ENCODE measurements around the gene TNFSF10. TPM values are rescaled to one million over a fixed set of nuclear protein-coding genes. Genes with fewer than 3 reads are reported as not detected.

Gene TNFSF10
- total and polyA plus RNA-seq, 2 of the 8 experiments (the other 6 are each of a cell fraction or from before 2014, with no cell fraction given), result 0.06 TPM; not detected in 1

GRCh38 chr3:172542999-172543398, 19.8 kb upstream of the TNFSF10 start:
- Histone ChIP-seq H2BK20ac (ENCODE audit: low read length) (no peak overlapping the region), H3K23ac (ENCODE audit: insufficient read length) (no peak overlapping the region), H2AFZ (ENCODE audit: low read length) (no peak overlapping the region), H3K9me3 (ENCODE audit: insufficient read depth in 2 of 2, low read depth in 1 of 2, low read length in 1 of 2) (no peaks in the 10 kb centered on the region), H3K4me3 (ENCODE audit: extremely low read depth in 1 of 4, insufficient read depth in 2 of 4, low read depth in 3 of 4, low read length in 4 of 4) (no peak overlapping the region), H3K4me2 (ENCODE audit: insufficient read depth in 1 of 2, low read depth in 2 of 2, low read length in 2 of 2) (no peak overlapping the region), H3K4ac (replicated peaks; ENCODE audit: insufficient read length, low read depth, low read length) (no peak overlapping the region), H3K4me1 (replicated peaks in 1 of 4; ENCODE audit: control insufficient read depth in 3 of 4, insufficient read depth in 4 of 4, low read length in 3 of 4) (no peaks in the 10 kb centered on the region), H3K14ac (ENCODE audit: insufficient read length) (no peak overlapping the region), H3K27me3 (replicated peaks in 1 of 4; ENCODE audit: control insufficient read depth in 3 of 4, extremely low read depth in 1 of 4, insufficient read depth in 3 of 4, low read length in 3 of 4) (no peaks in the 10 kb centered on the region), H4K91ac (replicated peaks; ENCODE audit: insufficient read length, low read length) (no peak overlapping the region), H3K18ac (ENCODE audit: extremely low read depth, low read length) (no peak overlapping the region), H4K8ac (ENCODE audit: extremely low read depth, insufficient read depth, low read length) (no peak overlapping the region), H3K79me1 (ENCODE audit: low read depth, low read length) (no peaks in the 10 kb centered on the region), H2BK5ac (ENCODE audit: low read depth, low read length) (no peak overlapping the region), H3K9ac (replicated peaks in 1 of 4; ENCODE audit: extremely low read depth in 1 of 4, low read depth in 3 of 4, low read length in 3 of 4) (no peak overlapping the region), H2BK15ac (ENCODE audit: low read length) (no peak overlapping the region), H3K56ac (replicated peaks; ENCODE audit: insufficient read length, low read depth, low read length) (no peak overlapping the region), H3K79me2 (ENCODE audit: control insufficient read depth in 1 of 2, insufficient read depth in 2 of 2, low read length in 2 of 2) (no peaks in the 10 kb centered on the region), H2AK5ac (ENCODE audit: low read depth, low read length) (no peak overlapping the region), H4K5ac (ENCODE audit: insufficient read length, low read depth, low read length) (no peak overlapping the region), H2BK120ac (replicated peaks; ENCODE audit: low read depth, low read length) (no peak overlapping the region), H4K20me1 (replicated peaks in 1 of 2; ENCODE audit: control insufficient read depth in 1 of 2, insufficient read depth in 2 of 2, low read length in 2 of 2) (no peaks in the 10 kb centered on the region), H3K27ac (ENCODE audit: low read depth, low read length) (no peak overlapping the region), H2BK12ac (ENCODE audit: low read depth, low read length) (no peak overlapping the region), H3K23me2 (ENCODE audit: low read depth, low read length) (no peaks in the 10 kb centered on the region), H3K36me3 (ENCODE audit: control insufficient read depth in 2 of 4, insufficient read depth in 4 of 4, low read length in 3 of 4) (no peaks in the 10 kb centered on the region)
- DNase-seq (ENCODE audit: low read depth in 1 of 2, low spot score in 2 of 2) (no peak), FAIRE-seq (no peak)
- TF ChIP-seq, protein P1, sequence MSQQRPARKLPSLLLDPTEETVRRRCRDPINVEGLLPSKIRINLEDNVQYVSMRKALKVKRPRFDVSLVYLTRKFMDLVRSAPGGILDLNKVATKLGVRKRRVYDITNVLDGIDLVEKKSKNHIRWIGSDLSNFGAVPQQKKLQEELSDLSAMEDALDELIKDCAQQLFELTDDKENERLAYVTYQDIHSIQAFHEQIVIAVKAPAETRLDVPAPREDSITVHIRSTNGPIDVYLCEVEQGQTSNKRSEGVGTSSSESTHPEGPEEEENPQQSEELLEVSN (IDR thresholded peaks at IDR 0.05), result no peak
- no peak for TF ChIP-seq NANOG (IDR thresholded peaks at IDR 0.05; ENCODE audit: insufficient read depth, low read depth, low read length, poor library complexity, severe bottlenecking)
- TF ChIP-seq TCF12 (IDR thresholded peaks at IDR 0.05; ENCODE audit: low read depth, low read length), result no peak
- no peak for TF ChIP-seq ASH2L (IDR thresholded peaks at IDR 0.05; ENCODE audit: low read length)
- no peak for TF ChIP-seq GTF2F1 (IDR thresholded peaks at IDR 0.05; ENCODE audit: borderline replicate concordance, low read depth, low read length)
- no peak for TF ChIP-seq SP4 (IDR thresholded peaks at IDR 0.05; ENCODE audit: low read length)
- WGBS, 2 experiments (ENCODE audit: extremely low coverage in 1 of 2, insufficient coverage in 1 of 2, insufficient read length in 1 of 2, insufficient replicate concordance in 2 of 2, low coverage in 1 of 2, low lambda C conversion rate in 2 of 2, missing lambda C conversion rate in 1 of 2), result 87% methylated on average over 3 of the region's 3 CpGs; no CpG with 5 or more reads in 1 of the 2 experiments
- ChIA-PET POLR2A (ENCODE audit: partially characterized antibody) (no interaction called here), CTCF (ENCODE audit: partially characterized antibody) (no interaction called here)

Measured in H1 (cell line).